ENCODE results near the gene SLC25A14.

DNA sequence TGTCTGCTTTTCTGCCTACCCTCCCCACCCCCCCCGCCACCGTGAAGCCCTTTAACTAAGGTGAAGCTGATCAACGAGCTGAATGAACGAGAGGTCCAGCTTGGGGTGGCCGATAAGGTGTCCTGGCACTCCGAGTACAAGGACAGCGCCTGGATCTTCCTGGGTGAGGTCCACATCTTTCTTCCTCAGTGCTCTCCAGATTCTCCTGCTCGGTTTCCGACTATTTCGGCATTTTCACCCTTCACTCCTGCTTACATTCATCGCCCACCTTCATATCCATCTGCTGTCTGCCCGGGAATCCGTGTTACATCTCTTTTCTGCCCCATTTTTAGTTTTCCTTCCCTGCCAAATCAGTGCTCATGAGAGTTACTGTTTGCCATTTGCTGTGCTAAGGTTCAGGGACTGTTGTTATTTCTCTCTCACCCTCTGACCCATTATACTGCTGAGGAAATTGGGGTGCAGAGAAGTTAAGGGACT lies 62.5 kb downstream of the SLC25A14 start:
- TF ChIP-seq, protein P1, sequence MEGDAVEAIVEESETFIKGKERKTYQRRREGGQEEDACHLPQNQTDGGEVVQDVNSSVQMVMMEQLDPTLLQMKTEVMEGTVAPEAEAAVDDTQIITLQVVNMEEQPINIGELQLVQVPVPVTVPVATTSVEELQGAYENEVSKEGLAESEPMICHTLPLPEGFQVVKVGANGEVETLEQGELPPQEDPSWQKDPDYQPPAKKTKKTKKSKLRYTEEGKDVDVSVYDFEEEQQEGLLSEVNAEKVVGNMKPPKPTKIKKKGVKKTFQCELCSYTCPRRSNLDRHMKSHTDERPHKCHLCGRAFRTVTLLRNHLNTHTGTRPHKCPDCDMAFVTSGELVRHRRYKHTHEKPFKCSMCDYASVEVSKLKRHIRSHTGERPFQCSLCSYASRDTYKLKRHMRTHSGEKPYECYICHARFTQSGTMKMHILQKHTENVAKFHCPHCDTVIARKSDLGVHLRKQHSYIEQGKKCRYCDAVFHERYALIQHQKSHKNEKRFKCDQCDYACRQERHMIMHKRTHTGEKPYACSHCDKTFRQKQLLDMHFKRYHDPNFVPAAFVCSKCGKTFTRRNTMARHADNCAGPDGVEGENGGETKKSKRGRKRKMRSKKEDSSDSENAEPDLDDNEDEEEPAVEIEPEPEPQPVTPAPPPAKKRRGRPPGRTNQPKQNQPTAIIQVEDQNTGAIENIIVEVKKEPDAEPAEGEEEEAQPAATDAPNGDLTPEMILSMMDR (IDR thresholded peaks at IDR 0.05; ENCODE audit: extremely low read depth in 1 of 2, insufficient read depth in 1 of 2, low read depth in 1 of 2, low read length in 2 of 2), result no peak
- TF ChIP-seq MAX (IDR thresholded peaks at IDR 0.05; ENCODE audit: insufficient read depth, insufficient read length), result no peak
- no peak for TF ChIP-seq EZH2 (IDR thresholded peaks at IDR 0.05; ENCODE audit: borderline replicate concordance, low read depth, low read length, severe bottlenecking)
- TF ChIP-seq POLR2A (IDR thresholded peaks at IDR 0.05; ENCODE audit: low read depth, low read length), result no peak

Data from endothelial cell of umbilical vein (primary cell).